Kidney (tissue), 14 donors: Measurements from ENCODE around the gene ZBTB8A. TPM values are rescaled to one million over a fixed set of nuclear protein-coding genes. Genes with fewer than 3 reads are reported as not detected.

Source experiments
- DNase-seq, 5 donors: peaks; one replicate each; pipeline ENCODE4 v3.0.0-alpha.2; 2013 to 2020
- FAIRE-seq: peaks from 2 replicates; lab custom pipeline; 2012; peaks lifted over from hg19 to GRCh38; lab: Jason Lieb, UNC
- H3K27ac ChIP-seq, 2 donors: one replicate each; pipeline ENCODE4 v1.7.0; 2013; ENCODE audit warnings: low read depth in 2 of 2, low read length in 2 of 2, inconsistent platforms in 1 of 2
- H3K27me3 ChIP-seq: one replicate; pipeline ENCODE4 v1.7.1; 2013; ENCODE audit warnings: low read length, inconsistent platforms; ENCODE audit not compliant: control insufficient read depth, insufficient read depth
- H3K36me3 ChIP-seq, 3 donors: one replicate each; pipeline versions ENCODE4 v1.7.0 to v1.7.1; 2013; ENCODE audit warnings: low read length in 3 of 3, control low read depth in 1 of 3, inconsistent platforms in 1 of 3; ENCODE audit not compliant: insufficient read depth in 3 of 3, control insufficient read depth in 2 of 3
- H3K4me1 ChIP-seq, 3 donors: one replicate each; pipeline versions ENCODE4 v1.7.0 to v1.7.1; 2013; ENCODE audit warnings: low read length in 3 of 3, inconsistent platforms in 1 of 3, low read depth in 1 of 3; ENCODE audit not compliant: control insufficient read depth in 2 of 3, insufficient read depth in 2 of 3
- H3K4me3 ChIP-seq, 3 donors: one replicate each; pipeline versions ENCODE4 v1.7.0 to v1.8.1; 2013; ENCODE audit warnings: low read length in 3 of 3, control low read depth in 1 of 3, inconsistent platforms in 1 of 3
- H3K9ac ChIP-seq, 3 donors: one replicate each; pipeline versions ENCODE4 v1.7.0 to v1.7.1; 2013; ENCODE audit warnings: low read length in 3 of 3, control low read depth in 1 of 3, inconsistent platforms in 1 of 3
- H3K9me3 ChIP-seq, 3 donors: one replicate each; pipeline versions ENCODE4 v1.7.0 to v1.7.1; 2013; ENCODE audit warnings: low read length in 3 of 3, control low read depth in 1 of 3, inconsistent platforms in 1 of 3; ENCODE audit not compliant: control insufficient read depth in 2 of 3, insufficient read depth in 1 of 3
- intact Hi-C: fragments of 100-400 bp; cut with DNase I; formaldehyde crosslinking; loops from one replicate; pipeline ENCODE4 v1.11.1; 2022
- polyA plus RNA-seq: library from polyadenylated mRNA; stranded (reverse); fragments of 350-450 nt; fragmentation: Illumina TruSeq; extraction: RNeasy Lipid Tissue Mini Kit (QIAGEN cat#74804); gene quantifications from one replicate; pipeline ENCODE4 v1.2.3, GENCODE V29; 2014; ENCODE audit warnings: low read depth, low replicate concordance; ENCODE audit not compliant: insufficient read depth
- total RNA-seq: library from RNA; stranded (reverse); fragmentation: NEBNext Ultra II Directional; extraction: Animal tissue kit (Norgen Biotek cat#: 25700); gene quantifications from one replicate; pipeline ENCODE4 v1.2.1, GENCODE V29; 2021
- TF ChIP-seq, protein P1 (sequence below): IDR thresholded peaks from 3 replicates; pipeline ENCODE4 v1.5.1; 2012; ENCODE audit warnings: mild to moderate bottlenecking, moderate library complexity, borderline replicate concordance; ENCODE audit not compliant: insufficient read depth; ENCODE audit errors: extremely low read depth
- donor health status: control.
- donor health status: control.
- donor health status: control.
- donor health status: control.
- donor health status: control.
- donor health status: DM: yes; HTN: yes; CAD: no.
- donor health status: Normal renal cell carcinoma (clear cell type).

The ZBTB8A gene
- total and polyA plus RNA-seq, 2 donors from 2014 or later: 1.8 to 10.4 TPM

DNA sequence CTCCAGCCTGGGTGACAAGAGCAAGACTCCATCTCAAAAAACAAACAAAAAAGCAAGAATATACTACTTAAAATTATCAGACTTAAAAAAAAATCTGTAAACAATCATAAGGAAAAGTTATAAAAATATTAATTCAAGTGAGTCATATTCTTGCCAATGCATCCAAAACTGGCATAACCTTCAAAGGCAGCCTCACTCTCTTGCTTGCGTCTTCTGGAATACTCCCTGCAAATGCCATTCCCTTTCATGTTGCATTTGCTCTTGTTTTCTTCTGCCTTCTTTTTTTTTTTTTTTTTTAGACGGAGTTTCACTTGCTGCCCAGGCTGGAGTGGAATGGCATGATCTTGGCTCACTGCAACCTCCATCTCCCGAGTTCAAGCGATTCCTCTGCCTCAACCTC is 32.2 kb upstream of the ZBTB8A start:
- TF ChIP-seq, protein P1, sequence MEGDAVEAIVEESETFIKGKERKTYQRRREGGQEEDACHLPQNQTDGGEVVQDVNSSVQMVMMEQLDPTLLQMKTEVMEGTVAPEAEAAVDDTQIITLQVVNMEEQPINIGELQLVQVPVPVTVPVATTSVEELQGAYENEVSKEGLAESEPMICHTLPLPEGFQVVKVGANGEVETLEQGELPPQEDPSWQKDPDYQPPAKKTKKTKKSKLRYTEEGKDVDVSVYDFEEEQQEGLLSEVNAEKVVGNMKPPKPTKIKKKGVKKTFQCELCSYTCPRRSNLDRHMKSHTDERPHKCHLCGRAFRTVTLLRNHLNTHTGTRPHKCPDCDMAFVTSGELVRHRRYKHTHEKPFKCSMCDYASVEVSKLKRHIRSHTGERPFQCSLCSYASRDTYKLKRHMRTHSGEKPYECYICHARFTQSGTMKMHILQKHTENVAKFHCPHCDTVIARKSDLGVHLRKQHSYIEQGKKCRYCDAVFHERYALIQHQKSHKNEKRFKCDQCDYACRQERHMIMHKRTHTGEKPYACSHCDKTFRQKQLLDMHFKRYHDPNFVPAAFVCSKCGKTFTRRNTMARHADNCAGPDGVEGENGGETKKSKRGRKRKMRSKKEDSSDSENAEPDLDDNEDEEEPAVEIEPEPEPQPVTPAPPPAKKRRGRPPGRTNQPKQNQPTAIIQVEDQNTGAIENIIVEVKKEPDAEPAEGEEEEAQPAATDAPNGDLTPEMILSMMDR: no peak
- Histone ChIP-seq H3K36me3 (no peaks in the 10 kb centered on the region), H3K27ac (no peak overlapping the region), H3K9me3 (no peaks in the 10 kb centered on the region), H3K9ac (no peak overlapping the region), H3K4me1 (no peaks in the 10 kb centered on the region), H3K27me3 (no peaks in the 10 kb centered on the region), H3K4me3 (no peak overlapping the region)
- no peak for FAIRE-seq
- no peak for DNase-seq
- intact Hi-C loops: no loop called here

DNA sequence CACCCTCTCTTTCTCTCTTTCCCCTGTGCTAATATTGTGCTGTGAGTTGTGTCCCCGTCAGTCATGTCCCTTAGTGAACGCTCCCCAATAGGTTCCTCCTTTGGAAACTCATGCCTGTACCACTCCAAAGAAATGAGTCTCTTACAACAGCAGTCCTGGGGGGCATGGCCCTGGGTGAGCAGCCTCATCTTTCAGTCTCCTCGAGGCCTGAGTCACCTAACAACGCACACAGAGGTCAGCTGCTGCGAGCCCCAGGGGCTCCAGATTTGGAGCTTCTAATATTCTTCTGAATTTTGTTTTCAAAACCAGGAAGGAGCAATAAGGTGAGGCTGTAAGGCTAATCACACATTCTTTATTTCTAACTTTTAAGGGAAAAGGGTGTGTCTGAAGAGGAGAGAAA is 30.5 kb upstream of the ZBTB8A start:
- no peak overlapping the region for H3K4me3 ChIP-seq
- H3K4me1 ChIP-seq: no peaks in the 10 kb centered on the region
- TF ChIP-seq, protein P1: no peak
- no peak for FAIRE-seq
- intact Hi-C loops: no loop called here
- no peaks in the 10 kb centered on the region for H3K36me3 ChIP-seq
- no peak for DNase-seq
- H3K27me3 ChIP-seq: no peaks in the 10 kb centered on the region
- H3K27ac ChIP-seq: no peak overlapping the region
- H3K9ac ChIP-seq: no peak overlapping the region
- H3K9me3 ChIP-seq: no peaks in the 10 kb centered on the region

DNA sequence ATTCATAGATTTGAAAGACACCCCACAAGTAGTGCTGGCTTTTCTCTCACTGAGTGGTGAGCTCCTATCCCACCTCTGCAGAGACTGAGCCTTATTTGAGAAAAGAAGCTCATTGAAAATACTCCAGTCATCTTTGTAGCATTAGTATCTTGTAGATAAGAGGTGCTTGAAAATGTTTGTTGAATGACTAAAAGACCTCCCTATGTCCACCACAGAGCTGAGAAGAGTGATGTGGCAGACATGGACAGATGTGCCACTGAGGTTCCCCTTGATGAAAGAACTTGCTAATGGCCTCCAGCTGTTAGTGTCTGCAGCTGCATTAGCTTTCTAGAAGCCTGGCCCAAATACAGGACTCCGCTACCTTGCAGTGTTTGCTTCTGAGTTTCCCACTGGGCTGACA is 29.3 kb upstream of the ZBTB8A start:
- no peak overlapping the region for H3K4me3 ChIP-seq
- H3K4me1 ChIP-seq: no peaks in the 10 kb centered on the region
- intact Hi-C loops: no loop called here
- no peaks in the 10 kb centered on the region for H3K27me3 ChIP-seq
- TF ChIP-seq, protein P1: no peak
- no peaks in the 10 kb centered on the region for H3K9me3 ChIP-seq
- no peaks in the 10 kb centered on the region for H3K36me3 ChIP-seq
- no peak overlapping the region for H3K27ac ChIP-seq
- FAIRE-seq (no peak), DNase-seq (no peak)
- H3K9ac ChIP-seq: no peak overlapping the region

DNA sequence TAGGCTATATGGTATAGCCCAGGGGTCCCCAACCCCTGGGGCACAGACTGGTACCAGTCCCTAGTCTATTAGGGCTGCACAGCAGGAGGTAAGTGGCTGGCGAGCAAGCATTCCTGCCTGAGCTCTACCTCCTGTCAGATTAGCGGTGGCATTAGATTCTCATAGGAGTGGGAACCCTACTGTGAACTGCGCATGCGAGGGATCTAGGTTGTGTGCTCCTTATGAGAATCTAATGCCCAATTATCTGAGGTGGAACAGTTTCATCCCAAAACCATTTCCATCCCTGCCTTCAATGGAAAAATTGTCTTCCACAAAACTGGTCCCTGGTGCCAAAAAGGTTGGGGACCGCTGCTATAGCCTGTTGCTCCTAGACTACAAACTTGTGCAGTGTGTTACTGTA is 22.8 kb upstream of the ZBTB8A start:
- Histone ChIP-seq H3K36me3 (no peaks in the 10 kb centered on the region), H3K9ac (no peak overlapping the region), H3K27ac (no peak overlapping the region), H3K27me3 (no peaks in the 10 kb centered on the region), H3K4me1 (no peaks in the 10 kb centered on the region), H3K4me3 (no peak overlapping the region), H3K9me3 (no peaks in the 10 kb centered on the region)
- intact Hi-C loops: no loop called here
- DNase-seq: no peak
- TF ChIP-seq, protein P1: no peak
- no peak for FAIRE-seq
